Peyer's patch (tissue), 4 donors: ENCODE results near the gene ITGB5. TPM values are rescaled to one million over a fixed set of nuclear protein-coding genes. Genes with fewer than 3 reads are reported as not detected.
A peak's percentile ranks its signal among the peaks of the same experiment; 100 is the strongest.

ENCODE experiments used
- DNase-seq, 3 donors: peaks; one replicate each; pipeline ENCODE4 v3.0.0-alpha.2; 2017 to 2019
- H3K27ac ChIP-seq, 4 donors: fragments of 200-600 bp; sonication (generic); one replicate each; pipeline ENCODE4 v1.5.1; 2016 to 2019
- H3K27me3 ChIP-seq, 2 donors: fragments of 200-600 bp; sonication (generic); one replicate each; pipeline ENCODE4 v1.5.1; 2019
- H3K36me3 ChIP-seq, 3 donors: fragments of 200-600 bp; sonication (generic); one replicate each; pipeline ENCODE4 v1.5.1; 2016 to 2019
- H3K4me1 ChIP-seq, 4 donors: fragments of 200-600 bp; sonication (generic); one replicate each; pipeline ENCODE4 v1.5.1; 2016 to 2019
- H3K4me3 ChIP-seq, 4 donors: fragments of 200-600 bp; sonication (generic); 1 replicate in 3 of 4; 2 replicates in 1 of 4; pipeline ENCODE4 v1.5.1; 2016 to 2019; ENCODE audit warnings: mild to moderate bottlenecking in 1 of 4
- H3K9me3 ChIP-seq, 4 donors: fragments of 200-600 bp; sonication (generic); one replicate each; pipeline ENCODE4 v1.5.1; 2016 to 2019; ENCODE audit warnings: mild to moderate bottlenecking in 1 of 4
- CTCF ChIP-seq, 6 experiments: fragments of 450-650 bp in 4 of 6; fragments of 200-600 bp in 2 of 6; sonication (generic) in 1 of 6; IDR thresholded peaks; one replicate each; pipeline ENCODE4 v1.5.1; 2017 to 2019; ENCODE audit warnings: antibody characterized with exemption in 6 of 6, mild to moderate bottlenecking in 3 of 6, moderate library complexity in 1 of 6
- POLR2A ChIP-seq, 2 donors: fragments of 450-650 bp; IDR thresholded peaks; one replicate each; pipeline ENCODE4 v1.5.1; 2017; ENCODE audit warnings: antibody characterized with exemption in 2 of 2, mild to moderate bottlenecking in 2 of 2, moderate library complexity in 2 of 2
- total RNA-seq, 4 donors: library from RNA; depleted of rRNA; stranded (reverse); fragments of >200 nt; gene quantifications; one replicate each; pipeline ENCODE4 v1.1.0, GENCODE V29; 2016

The ITGB5 gene
- total RNA-seq, 4 donors from 2014 or later, result 79.5 to 143 (median 132) TPM

- H3K4me1 ChIP-seq, result peaks cover 0 to 10% (median 0%) of the 10 kb centered on the region in 4 donors
- H3K4me3 ChIP-seq, result no peak overlapping the region
- no peak for DNase-seq
- TF ChIP-seq CTCF (IDR thresholded peaks at IDR 0.05) (no peak), POLR2A (IDR thresholded peaks at IDR 0.05) (no peak)
- H3K36me3 ChIP-seq, result peaks cover 0 to 5% (median 0%) of the 10 kb centered on the region in 3 donors
- H3K27ac ChIP-seq, result no peak overlapping the region
- no peaks in the 10 kb centered on the region for H3K27me3 ChIP-seq
- H3K9me3 ChIP-seq, result no peaks in the 10 kb centered on the region
Measured at GRCh38 chr3:124848300-124848699, 38.9 kb downstream of the ITGB5 start.

- no peaks in the 10 kb centered on the region for H3K9me3 ChIP-seq
- no peak overlapping the region for H3K4me3 ChIP-seq
- DNase-seq, result no peak
- H3K36me3 ChIP-seq, result peaks cover 0 to 5% (median 0%) of the 10 kb centered on the region in 3 donors
- H3K4me1 ChIP-seq, result peaks cover 0 to 10% (median 0%) of the 10 kb centered on the region in 4 donors
- no peak for TF ChIP-seq POLR2A (IDR thresholded peaks at IDR 0.05)
- no peak for TF ChIP-seq CTCF (IDR thresholded peaks at IDR 0.05)
- H3K27me3 ChIP-seq, result no peaks in the 10 kb centered on the region
- no peak overlapping the region for H3K27ac ChIP-seq
Measured at GRCh38 chr3:124847863-124848262, 39.3 kb downstream of the ITGB5 start.

GRCh38 chr3:124847051-124847450, 40.1 kb downstream of the ITGB5 start:
- H3K4me1 ChIP-seq, result peaks cover 0 to 10% (median 0%) of the 10 kb centered on the region in 4 donors
- H3K9me3 ChIP-seq, result no peaks in the 10 kb centered on the region
- peaks cover 0 to 5% (median 0%) of the 10 kb centered on the region in 3 donors for H3K36me3 ChIP-seq
- no peak overlapping the region for H3K27ac ChIP-seq
- DNase-seq, result no peak
- TF ChIP-seq CTCF (IDR thresholded peaks at IDR 0.05) (no peak), POLR2A (IDR thresholded peaks at IDR 0.05) (no peak)
- no peak overlapping the region for H3K4me3 ChIP-seq
- no peaks in the 10 kb centered on the region for H3K27me3 ChIP-seq

GRCh38 chr3:124846189-124846588, 41.0 kb downstream of the ITGB5 start:
- H3K27ac ChIP-seq, result peak overlapping the region in 1 of 4 donors; percentile 1
- no peak for DNase-seq
- no peaks in the 10 kb centered on the region for H3K9me3 ChIP-seq
- peaks cover 0 to 10% (median 0%) of the 10 kb centered on the region in 4 donors for H3K4me1 ChIP-seq
- H3K36me3 ChIP-seq, result peaks cover 0 to 8% (median 0%) of the 10 kb centered on the region in 3 donors
- no peak overlapping the region for H3K4me3 ChIP-seq
- TF ChIP-seq CTCF (IDR thresholded peaks at IDR 0.05) (no peak), POLR2A (IDR thresholded peaks at IDR 0.05) (no peak)
- H3K27me3 ChIP-seq, result no peaks in the 10 kb centered on the region

- DNase-seq, result peak in 1 of 3 donors; percentile 56
- TF ChIP-seq POLR2A (IDR thresholded peaks at IDR 0.05) (no peak), CTCF (IDR thresholded peaks at IDR 0.05) (no peak)
- no peak overlapping the region for H3K4me3 ChIP-seq
- peaks cover 0 to 10% (median 0%) of the 10 kb centered on the region in 4 donors for H3K4me1 ChIP-seq
- H3K36me3 ChIP-seq, result peaks cover 0 to 14% (median 0%) of the 10 kb centered on the region in 3 donors
- no peaks in the 10 kb centered on the region for H3K9me3 ChIP-seq
- H3K27me3 ChIP-seq, result no peaks in the 10 kb centered on the region
- peak overlapping the region in 3 of 4 donors; percentile 11 to 74 (median 51) for H3K27ac ChIP-seq
Measured at GRCh38 chr3:124845406-124845805, 41.8 kb downstream of the ITGB5 start.
